ENCODE results near the gene FRMD7. TPM values are rescaled to one million over a fixed set of nuclear protein-coding genes. Genes with fewer than 3 reads are reported as not detected.

FRMD7 gene
- total RNA-seq, 3 donors from 2014 or later, result not detected

DNA sequence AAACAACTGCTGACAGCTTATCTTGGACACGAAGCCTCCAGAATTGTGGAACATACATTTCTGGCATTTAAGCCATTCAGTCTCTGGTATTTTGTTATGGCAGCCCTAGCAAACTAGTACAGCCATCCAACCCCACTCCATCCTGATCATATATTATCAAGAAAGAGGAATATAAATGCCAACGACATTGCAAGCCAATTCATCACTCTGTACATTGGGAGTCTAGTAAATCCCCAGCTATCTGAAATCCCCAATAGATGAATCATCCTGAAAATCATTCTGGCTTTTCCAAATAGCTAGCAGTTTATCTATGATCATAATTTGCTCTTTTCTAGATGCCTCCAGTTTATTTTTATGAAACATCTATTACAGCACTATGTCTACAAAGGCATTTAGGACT is 41.1 kb downstream of the FRMD7 start:
- H3K4me1 ChIP-seq, result no peaks in the 10 kb centered on the region
- no peaks in the 10 kb centered on the region for H3K9me3 ChIP-seq
- no peak overlapping the region for H3K4me3 ChIP-seq
- peaks cover 0 to 63% of the 10 kb centered on the region in 2 donors for H3K27me3 ChIP-seq
- no peaks in the 10 kb centered on the region for H3K36me3 ChIP-seq
- TF ChIP-seq, protein P1, sequence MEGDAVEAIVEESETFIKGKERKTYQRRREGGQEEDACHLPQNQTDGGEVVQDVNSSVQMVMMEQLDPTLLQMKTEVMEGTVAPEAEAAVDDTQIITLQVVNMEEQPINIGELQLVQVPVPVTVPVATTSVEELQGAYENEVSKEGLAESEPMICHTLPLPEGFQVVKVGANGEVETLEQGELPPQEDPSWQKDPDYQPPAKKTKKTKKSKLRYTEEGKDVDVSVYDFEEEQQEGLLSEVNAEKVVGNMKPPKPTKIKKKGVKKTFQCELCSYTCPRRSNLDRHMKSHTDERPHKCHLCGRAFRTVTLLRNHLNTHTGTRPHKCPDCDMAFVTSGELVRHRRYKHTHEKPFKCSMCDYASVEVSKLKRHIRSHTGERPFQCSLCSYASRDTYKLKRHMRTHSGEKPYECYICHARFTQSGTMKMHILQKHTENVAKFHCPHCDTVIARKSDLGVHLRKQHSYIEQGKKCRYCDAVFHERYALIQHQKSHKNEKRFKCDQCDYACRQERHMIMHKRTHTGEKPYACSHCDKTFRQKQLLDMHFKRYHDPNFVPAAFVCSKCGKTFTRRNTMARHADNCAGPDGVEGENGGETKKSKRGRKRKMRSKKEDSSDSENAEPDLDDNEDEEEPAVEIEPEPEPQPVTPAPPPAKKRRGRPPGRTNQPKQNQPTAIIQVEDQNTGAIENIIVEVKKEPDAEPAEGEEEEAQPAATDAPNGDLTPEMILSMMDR (IDR thresholded peaks at IDR 0.05), result no peak
- TF ChIP-seq POLR2A (IDR thresholded peaks at IDR 0.05) (no peak), POLR2AphosphoS5 (IDR thresholded peaks at IDR 0.05) (no peak)
- no peak for DNase-seq (ENCODE audit: low spot score in 2 of 2)
- intact Hi-C loops (cut with DNase I; ENCODE audit: low total_unique reads), result no loop called here
- no peak overlapping the region for H3K27ac ChIP-seq

DNA sequence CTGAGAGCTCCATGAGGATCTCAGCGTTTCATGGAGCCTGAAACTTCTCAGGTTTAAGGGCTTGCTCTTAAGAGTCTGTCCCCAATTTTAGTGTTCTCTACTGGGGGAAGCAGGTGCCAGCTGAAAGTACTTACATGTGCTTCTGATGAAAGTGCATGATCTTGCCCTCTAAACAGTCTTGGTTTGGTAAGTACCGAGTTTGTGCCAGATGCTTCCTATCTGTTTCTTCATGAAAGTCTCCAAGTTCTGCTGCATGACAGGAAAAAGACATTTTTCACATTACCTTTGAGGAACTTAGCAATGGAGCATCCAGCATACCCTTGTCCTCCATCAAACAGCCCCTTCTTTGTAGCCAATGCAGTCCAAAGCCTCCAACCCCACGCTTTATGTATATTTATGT is 42.0 kb downstream of the FRMD7 start:
- intact Hi-C loops (cut with DNase I; ENCODE audit: low total_unique reads), result no loop called here
- DNase-seq (ENCODE audit: low spot score in 2 of 2), result no peak
- Histone ChIP-seq H3K27me3 (peaks cover 0 to 62% of the 10 kb centered on the region in 2 donors), H3K4me3 (no peak overlapping the region), H3K27ac (no peak overlapping the region), H3K4me1 (no peaks in the 10 kb centered on the region), H3K36me3 (no peaks in the 10 kb centered on the region), H3K9me3 (no peaks in the 10 kb centered on the region)
- TF ChIP-seq, protein P1 (IDR thresholded peaks at IDR 0.05), result no peak
- TF ChIP-seq POLR2AphosphoS5 (IDR thresholded peaks at IDR 0.05) (no peak), POLR2A (IDR thresholded peaks at IDR 0.05) (no peak)

DNA sequence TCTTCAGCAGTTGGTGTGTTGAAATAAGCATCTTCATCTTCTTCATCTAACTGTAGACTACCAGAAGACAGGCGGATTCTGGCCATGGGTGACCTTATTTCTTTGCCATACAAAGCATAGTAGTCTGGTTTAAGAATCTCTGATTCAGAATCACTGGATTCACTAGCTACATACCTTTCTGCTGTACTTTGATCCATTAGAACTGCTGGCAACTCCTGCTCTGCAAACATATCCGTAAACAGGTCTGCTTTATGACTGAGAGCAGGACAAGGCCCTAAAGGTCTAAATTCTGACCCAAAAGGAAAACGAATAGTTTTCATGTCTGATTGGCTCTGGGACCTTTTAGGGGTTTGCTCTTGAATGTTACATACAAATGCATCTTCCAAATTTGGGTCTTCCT is 49.9 kb downstream of the FRMD7 start:
- intact Hi-C loops (cut with DNase I; ENCODE audit: low total_unique reads), result no loop called here
- H3K4me3 ChIP-seq, result no peak overlapping the region
- no peaks in the 10 kb centered on the region for H3K36me3 ChIP-seq
- no peak overlapping the region for H3K27ac ChIP-seq
- H3K9me3 ChIP-seq, result no peaks in the 10 kb centered on the region
- H3K4me1 ChIP-seq, result no peaks in the 10 kb centered on the region
- H3K27me3 ChIP-seq, result peaks cover 0 to 37% of the 10 kb centered on the region in 2 donors
- no peak for DNase-seq (ENCODE audit: low spot score in 2 of 2)
- TF ChIP-seq, protein P1 (IDR thresholded peaks at IDR 0.05), result no peak
- TF ChIP-seq POLR2A (IDR thresholded peaks at IDR 0.05) (no peak), POLR2AphosphoS5 (IDR thresholded peaks at IDR 0.05) (no peak)

DNA sequence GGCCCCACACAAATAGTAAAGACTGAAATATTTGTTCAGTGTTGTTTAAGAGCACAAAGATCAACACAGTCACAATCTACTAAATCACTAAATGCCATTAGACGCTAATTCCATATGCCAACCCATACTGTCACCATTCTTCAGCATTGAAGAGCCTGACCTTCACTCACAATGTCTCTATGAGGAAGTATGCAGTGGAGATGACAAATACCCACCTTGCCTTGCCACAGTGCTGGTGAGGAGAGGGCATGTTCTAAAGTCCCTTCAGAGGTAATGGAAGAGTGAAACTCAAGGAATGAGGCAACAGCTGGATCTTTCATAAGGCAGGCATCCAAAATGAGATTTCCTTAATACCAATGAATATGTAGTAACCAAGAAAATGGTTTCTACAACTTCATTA is 50.4 kb downstream of the FRMD7 start:
- peaks cover 0 to 32% of the 10 kb centered on the region in 2 donors for H3K27me3 ChIP-seq
- H3K9me3 ChIP-seq, result no peaks in the 10 kb centered on the region
- intact Hi-C loops (cut with DNase I; ENCODE audit: low total_unique reads), result no loop called here
- no peak overlapping the region for H3K27ac ChIP-seq
- no peak for DNase-seq (ENCODE audit: low spot score in 2 of 2)
- H3K4me1 ChIP-seq, result no peaks in the 10 kb centered on the region
- no peaks in the 10 kb centered on the region for H3K36me3 ChIP-seq
- H3K4me3 ChIP-seq, result no peak overlapping the region
- TF ChIP-seq POLR2A (IDR thresholded peaks at IDR 0.05), result no peak
- no peak for TF ChIP-seq POLR2AphosphoS5 (IDR thresholded peaks at IDR 0.05)
- TF ChIP-seq, protein P1 (IDR thresholded peaks at IDR 0.05), result no peak

DNA sequence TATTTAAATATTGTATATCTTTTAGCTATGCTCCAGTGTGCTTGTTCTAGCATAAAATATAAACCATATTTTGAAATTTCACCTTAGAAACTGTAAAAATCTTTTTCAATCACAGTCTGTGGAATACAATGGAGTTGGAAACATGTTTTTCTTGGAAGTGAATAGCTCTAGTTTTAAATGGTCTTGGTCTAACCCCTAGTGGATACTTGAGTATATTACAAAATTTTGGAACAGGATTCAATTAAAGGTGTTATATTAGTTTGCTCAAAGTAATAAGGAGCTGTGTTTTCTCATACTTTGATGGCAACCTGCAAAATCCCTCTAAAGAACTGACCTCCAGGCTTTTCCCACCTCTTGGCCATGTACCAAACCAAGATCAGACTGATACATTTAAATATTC is 56.6 kb downstream of the FRMD7 start:
- H3K4me1 ChIP-seq, result no peaks in the 10 kb centered on the region
- no peaks in the 10 kb centered on the region for H3K36me3 ChIP-seq

More for the DNA sequence above, 56.6 kb downstream of the FRMD7 start:
- H3K9me3 ChIP-seq, result no peaks in the 10 kb centered on the region
- no peak for DNase-seq (ENCODE audit: low spot score in 2 of 2)
- H3K4me3 ChIP-seq, result no peak overlapping the region
- intact Hi-C loops (cut with DNase I; ENCODE audit: low total_unique reads), result no loop called here
- TF ChIP-seq POLR2AphosphoS5 (IDR thresholded peaks at IDR 0.05) (no peak), POLR2A (IDR thresholded peaks at IDR 0.05) (no peak)
- TF ChIP-seq, protein P1 (IDR thresholded peaks at IDR 0.05), result no peak
- H3K27ac ChIP-seq, result no peak overlapping the region
- H3K27me3 ChIP-seq, result peaks cover 0 to 28% of the 10 kb centered on the region in 2 donors
